Eye (tissue), 1 donor: ENCODE data around the gene CEACAM5.
"Not testable (repeated sequence)": the region's sequence is repeated elsewhere in the genome, so short reads cannot be mapped to it uniquely, and the experiment has no call there.

Experiments
- DNase-seq: peaks from one replicate; pipeline ENCODE4 v3.0.0-alpha.2; 2015

The CEACAM5 gene

GRCh38 chr19:41740415-41741243, 32.2 kb downstream of the CEACAM5 start:
- no peak for DNase-seq

GRCh38 chr19:41741244-41741554, 32.8 kb downstream of the CEACAM5 start:
- no peak for DNase-seq

- DNase-seq: no peak
Measured at GRCh38 chr19:41744850-41745249, 36.4 kb downstream of the CEACAM5 start.

GRCh38 chr19:41745756-41746155, 37.3 kb downstream of the CEACAM5 start:
- DNase-seq: no peak

GRCh38 chr19:41746593-41747227, 38.3 kb downstream of the CEACAM5 start:
- peak; percentile 45 for DNase-seq

- no peak for DNase-seq
Measured at GRCh38 chr19:41748012-41748411, 39.6 kb downstream of the CEACAM5 start.

- not testable (repeated sequence) for DNase-seq
Measured at GRCh38 chr19:41750248-41751134, 42.1 kb downstream of the CEACAM5 start.

GRCh38 chr19:41753159-41753558, 44.7 kb downstream of the CEACAM5 start:
- DNase-seq: peak; percentile 7

- peak; percentile 44 for DNase-seq
Measured at GRCh38 chr19:41753936-41754529, 45.6 kb downstream of the CEACAM5 start.

GRCh38 chr19:41755328-41755913, 47.0 kb downstream of the CEACAM5 start, which contains the start of gene CEACAM6:
Gene CEACAM6 (plus strand): TSS chr19:41755530. CDS start chr19:41755639, 109 bp downstream.
- DNase-seq: no peak

GRCh38 chr19:41758846-41759245, 50.4 kb downstream of the CEACAM5 start:
- DNase-seq: no peak

- no peak for DNase-seq
Measured at GRCh38 chr19:41767115-41767514, 58.7 kb downstream of the CEACAM5 start.

GRCh38 chr19:41768105-41768504, 59.7 kb downstream of the CEACAM5 start:
- DNase-seq: not testable (repeated sequence)

GRCh38 chr19:41769608-41770007, 61.2 kb downstream of the CEACAM5 start:
- DNase-seq: no peak

GRCh38 chr19:41771410-41771809, 63.0 kb downstream of the CEACAM5 start:
- DNase-seq: no peak

GRCh38 chr19:41774515-41774980, 66.1 kb downstream of the CEACAM5 start:
- DNase-seq: no peak

- DNase-seq: no peak
Measured at GRCh38 chr19:41776700-41777099, 68.3 kb downstream of the CEACAM5 start.
